ENCODE measurements around the gene ZSWIM9.

Gene ZSWIM9

DNA sequence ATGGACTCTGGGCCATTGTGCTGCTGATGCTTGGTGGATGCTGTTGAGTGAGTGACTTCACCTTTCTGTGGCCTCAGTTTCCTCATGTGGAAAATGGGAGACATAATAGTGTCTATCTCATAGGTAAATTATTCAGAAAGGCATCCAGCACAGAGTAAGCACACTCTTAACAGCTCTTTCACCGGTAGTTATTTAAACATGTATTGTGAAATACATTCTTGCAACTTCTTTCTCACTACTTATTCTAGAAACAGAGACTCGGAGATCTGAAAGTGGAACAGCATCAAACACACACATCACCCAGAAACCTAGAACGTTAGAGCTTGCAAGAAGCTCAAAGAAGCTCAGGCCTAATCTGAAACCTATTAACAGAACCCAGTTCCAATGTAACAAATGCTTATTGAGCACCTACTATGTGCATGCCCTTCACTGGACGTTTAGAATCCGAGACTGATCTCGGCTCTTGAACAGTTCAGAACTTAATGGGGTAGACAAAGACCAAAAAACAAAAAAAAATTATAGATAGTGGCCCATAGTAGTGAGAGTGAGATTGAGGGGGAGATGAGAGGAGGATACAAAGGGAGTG, 4.1 kb downstream of the ZSWIM9 start:
- DNase-seq (ENCODE audit: low read depth in 2 of 2), result no peak

DNA sequence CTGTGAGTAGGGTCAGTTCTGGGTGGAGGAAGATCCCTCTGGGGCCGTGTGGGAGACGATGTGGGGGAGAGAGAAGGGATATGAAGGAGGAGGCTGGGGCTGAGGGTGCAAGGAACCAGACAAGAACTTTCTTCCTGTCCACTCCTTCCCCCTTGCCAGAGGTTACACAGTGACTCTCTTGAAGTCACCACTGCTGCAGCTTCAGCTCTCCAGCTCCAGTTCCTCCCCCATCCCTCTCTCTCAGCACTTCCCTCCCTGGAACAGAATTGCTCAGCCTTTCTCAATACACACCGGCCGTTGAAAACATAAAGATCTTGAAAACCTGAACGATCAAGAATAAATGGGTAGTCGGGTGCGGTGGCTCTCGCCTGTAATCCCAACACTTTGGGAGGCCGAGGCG, 5.1 kb downstream of the ZSWIM9 start:
- no peak for DNase-seq (ENCODE audit: low read depth in 2 of 2)

DNA sequence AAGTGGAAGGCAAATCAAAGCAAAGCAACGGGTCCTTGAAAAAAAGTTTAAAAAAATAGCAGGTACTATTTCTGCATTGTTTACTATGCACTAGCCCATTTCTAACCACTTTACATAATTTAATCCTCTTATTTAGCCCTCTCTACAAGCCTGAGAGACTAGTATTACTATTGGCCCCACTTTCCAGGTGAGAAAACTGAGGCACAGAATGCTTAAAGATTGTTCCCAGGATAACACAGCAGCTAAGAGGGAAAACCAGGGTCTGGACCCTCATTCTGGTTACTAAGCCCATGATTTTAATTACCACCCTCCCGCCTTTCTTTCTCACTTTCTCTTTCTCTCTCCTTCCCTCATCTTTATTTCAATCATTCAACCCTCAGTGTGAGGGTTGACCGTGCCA, 5.7 kb downstream of the ZSWIM9 start:
- DNase-seq (ENCODE audit: low read depth in 2 of 2), result no peak

DNA sequence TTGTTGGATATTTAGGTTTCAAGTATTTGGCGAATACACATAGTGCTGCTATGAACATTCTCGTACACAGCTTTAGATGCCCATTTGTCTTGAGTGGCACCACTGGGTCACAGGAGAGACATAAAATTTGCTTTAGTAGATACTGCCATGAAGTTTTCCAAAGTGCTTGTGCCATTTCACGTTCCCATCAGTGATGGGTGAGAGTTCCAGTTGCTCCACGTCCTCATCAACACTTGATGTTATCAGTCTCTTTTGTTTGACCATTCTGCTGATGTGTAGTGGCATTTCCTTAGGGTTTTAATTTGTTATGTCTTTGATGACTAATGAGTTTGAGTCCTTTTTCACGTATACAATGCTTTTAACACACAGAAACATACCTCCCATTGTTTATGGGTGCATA, 11.0 kb downstream of the ZSWIM9 start:
- no peak for DNase-seq (ENCODE audit: low read depth in 2 of 2)

DNA sequence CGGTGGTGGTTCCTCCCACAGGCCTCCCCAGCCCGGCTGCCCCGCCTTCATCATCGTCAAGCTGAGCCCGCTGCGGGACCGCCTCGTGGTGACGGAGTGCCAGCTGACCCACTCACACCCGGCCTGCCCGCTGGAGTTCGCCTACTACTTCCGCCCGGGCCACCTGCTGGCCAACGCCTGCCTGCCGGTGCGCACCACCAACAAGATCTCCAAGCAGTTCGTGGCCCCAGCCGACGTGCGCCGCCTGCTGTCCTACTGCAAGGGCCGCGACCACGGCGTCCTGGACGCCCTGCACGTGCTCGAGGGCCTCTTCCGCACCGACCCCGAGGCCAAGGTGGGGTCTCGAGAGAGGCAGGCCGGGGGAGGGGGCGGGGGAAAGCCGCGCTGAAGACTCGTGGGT, 12.0 kb downstream of the ZSWIM9 start:
- DNase-seq (ENCODE audit: low read depth in 2 of 2), result no peak

DNA sequence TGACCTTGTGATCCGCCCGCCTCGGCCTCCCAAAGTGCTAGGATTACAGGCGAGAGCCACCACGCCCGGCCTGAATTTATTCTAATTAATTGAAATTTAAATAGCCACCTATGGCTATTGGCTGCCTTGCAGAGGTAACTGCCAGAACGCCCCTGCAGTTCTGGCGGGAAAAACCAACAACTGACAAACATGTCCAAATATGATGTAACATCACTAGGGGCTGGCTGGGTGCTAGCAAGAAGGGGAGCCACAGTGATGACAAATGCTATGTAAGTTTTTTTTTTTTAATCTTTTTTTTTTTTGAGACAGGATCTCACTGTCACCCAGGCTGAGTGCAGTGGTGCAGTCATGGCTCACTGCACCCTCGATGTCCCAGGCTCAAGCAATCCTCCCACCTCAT, 12.9 kb downstream of the ZSWIM9 start:
- DNase-seq (ENCODE audit: low read depth in 2 of 2), result no peak

DNA sequence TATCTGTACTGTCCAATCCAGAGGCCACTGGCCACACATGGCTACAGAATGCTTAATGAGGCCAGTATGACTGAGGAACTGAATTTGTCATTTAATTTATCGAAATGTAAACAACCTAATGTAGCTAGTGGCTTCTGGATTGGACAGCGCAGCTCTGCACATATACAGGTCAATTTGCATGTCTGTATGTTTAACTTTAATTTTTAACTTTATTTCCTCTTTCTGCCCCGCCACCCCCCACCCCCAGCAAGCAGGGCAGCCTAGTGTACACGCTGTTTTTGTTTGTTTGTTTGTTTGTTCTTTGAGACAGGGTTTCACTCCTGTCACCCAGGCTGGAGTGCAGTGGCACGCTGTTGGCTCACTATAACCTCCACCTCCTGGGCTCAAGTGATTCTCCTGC, 15.5 kb downstream of the ZSWIM9 start:
- DNase-seq (ENCODE audit: low read depth in 2 of 2), result no peak

DNA sequence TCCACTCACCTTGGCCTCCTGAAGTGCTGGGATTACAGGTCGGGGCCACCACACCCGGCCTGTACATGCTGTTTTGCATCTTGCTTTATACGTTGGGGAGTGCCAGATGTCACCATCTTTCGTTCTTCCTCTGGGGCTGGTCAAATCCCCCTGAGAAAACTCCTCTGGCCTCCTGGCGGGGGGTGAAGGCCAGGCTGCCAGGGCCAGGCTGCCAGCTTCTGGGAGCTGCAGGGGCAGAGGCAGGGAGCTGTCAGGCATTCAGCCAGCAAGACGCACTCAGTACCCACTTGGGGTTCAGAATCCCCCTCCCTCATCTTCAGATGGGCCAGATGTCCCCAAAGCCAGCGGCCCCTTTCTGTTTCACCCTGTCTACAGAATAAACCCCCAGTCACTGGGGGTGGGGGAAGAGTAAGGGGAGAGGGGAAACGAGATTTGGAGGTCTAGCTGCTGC, 16.1 kb downstream of the ZSWIM9 start:
- no peak for DNase-seq (ENCODE audit: low read depth in 2 of 2)

DNA sequence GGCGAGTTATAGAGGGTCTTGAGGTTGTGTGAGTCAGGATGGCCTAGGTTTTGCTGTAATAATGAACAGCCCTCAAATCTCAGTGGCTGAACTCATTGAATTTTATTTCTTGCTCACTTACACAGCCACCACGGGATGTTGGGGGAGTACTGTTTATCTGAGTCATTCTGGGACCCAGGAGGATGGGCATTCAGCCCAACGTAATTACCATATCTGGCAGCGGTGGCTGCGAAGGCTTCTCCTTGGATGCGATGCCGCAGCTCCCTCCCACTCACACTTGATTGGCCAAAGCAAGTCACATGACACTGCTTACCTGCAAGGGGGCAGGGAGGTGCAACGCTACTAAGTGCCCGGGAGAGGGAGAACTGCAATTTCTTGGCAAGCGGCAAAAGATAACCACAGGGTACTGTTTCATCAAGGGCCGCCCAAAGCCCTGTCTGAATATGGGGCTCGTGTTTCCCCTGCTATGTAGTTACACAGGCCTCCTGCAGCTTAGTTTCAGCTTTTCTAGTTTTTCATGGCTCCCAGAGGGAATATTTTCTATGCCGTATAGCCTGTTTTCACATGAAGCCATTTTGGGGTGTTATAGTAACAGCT, 19.9 kb downstream of the ZSWIM9 start:
- DNase-seq (ENCODE audit: low read depth in 2 of 2), result peak; percentile 16 to 42

DNA sequence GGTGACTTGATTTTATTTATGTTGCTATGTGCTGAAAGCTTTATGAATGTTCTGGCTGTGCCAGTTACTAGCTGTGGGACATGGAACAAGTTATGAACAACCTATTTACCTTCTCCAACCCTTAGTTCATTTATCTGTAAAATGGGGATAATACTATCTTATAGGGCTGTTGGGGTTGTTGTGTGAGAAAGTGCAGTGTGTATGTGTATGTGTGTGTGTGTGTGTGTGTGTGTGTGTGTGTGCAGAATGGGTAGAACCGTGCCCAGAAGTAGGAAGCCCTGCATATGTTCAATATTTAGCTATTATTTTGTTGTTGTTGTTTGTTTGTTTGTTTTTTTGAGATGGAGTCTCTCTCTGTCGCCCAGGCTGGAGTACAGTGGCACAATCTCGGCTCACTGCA, 20.4 kb downstream of the ZSWIM9 start:
- DNase-seq (ENCODE audit: low read depth in 2 of 2), result no peak

DNA sequence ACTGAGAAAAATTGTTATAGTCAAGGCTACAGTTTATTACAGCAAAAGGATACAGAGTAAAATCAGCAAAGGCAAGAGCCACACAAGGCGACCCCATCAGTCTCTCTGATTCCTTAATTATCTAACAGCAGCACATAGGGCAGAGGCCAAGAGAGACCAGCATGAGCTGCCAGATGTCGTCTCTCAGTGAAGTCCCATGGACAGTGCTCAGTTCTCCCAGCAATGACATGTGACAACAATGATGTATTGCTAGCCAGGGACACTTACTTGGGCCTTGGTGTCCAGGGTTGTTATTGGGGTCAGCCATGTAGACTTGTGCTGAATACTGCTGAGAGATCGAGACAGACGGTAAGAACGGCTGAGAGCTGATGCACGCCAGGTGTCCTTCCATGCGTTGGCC, 22.3 kb downstream of the ZSWIM9 start:
- no peak for DNase-seq (ENCODE audit: low read depth in 2 of 2)

DNA sequence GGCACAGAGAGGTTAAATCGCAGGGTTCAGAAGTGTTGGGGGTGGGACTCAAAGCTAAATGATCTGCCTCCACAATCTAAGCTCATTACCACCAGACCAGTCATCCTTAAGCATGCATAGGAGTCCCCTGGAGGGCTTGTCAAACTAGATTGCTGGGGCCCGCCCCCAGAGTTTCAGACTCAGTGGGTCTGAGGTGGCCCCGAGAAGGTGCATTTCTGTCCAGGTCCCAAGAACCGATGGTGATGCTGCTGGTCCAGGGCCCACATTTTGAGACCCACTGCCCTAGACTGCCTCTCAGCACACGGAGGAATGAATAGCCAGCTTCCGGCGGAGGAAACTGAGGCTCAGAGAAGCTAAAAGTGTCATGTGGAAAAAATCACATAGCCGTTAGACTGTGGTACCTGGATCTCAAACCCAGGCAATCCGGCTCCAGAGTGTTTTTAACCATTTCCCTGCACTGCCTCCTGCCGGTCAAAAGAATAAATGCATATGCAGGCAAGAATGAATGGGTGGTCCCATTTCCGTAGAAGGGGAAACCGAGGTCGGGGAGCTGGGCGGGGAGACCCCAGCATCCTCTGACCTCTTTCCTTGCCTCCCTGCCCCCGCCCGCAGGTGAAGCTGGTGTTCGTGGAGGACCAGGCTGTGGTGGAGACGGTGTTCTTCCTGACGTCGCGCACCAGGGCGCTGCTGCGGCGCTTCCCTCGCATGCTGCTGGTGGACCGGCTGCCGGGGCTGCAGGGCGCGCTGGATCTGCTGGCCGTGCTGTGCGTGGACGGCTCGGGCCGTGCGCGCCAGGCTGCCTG, 23.8 kb downstream of the ZSWIM9 start:
- no peak for DNase-seq (ENCODE audit: low read depth in 2 of 2)

DNA sequence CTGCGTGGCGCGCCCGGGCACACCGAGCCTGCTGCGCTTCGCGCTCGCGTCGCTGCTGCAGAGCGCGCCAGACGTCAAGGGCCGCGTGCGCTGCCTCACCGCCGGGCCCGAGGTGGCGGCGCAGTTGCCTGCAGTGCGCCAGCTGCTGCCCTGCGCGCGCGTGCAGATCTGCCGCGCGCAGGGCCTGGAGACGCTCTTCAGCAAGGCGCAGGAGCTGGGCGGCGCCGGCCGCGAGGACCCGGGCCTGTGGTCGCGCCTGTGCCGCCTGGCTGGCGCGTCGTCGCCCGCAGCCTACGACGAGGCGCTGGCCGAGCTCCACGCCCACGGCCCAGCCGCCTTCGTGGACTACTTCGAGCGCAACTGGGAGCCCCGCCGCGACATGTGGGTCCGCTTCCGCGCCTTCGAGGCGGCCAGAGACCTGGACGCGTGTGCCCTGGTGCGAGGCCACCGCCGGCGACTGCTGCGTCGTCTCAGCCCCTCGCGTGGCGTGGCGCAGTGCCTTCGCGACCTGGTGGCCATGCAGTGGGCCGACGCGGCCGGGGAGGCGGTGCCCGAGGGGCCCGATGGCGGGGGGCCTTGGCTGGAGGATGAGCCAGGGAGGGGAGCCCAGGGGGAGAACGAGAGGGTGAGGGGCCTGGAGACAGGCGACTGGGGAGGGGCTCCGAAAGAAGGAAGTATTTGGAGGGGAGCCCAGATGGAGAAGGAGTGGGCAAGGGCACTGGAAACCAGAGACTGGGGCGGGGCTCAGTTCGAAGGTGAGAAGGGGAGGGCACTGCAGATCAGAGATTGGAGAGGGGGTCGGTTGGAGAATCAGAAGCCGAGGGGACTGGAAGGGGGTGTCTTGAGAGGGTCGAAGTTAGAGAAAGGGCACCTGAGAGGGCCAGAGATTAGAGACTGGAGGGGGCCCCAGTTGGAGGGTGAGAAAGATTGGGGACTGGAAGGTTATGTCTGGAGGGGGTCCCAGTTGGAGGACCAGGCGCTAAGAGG, 24.7 kb downstream of the ZSWIM9 start:
- DNase-seq (ENCODE audit: low read depth in 2 of 2), result no peak

DNA sequence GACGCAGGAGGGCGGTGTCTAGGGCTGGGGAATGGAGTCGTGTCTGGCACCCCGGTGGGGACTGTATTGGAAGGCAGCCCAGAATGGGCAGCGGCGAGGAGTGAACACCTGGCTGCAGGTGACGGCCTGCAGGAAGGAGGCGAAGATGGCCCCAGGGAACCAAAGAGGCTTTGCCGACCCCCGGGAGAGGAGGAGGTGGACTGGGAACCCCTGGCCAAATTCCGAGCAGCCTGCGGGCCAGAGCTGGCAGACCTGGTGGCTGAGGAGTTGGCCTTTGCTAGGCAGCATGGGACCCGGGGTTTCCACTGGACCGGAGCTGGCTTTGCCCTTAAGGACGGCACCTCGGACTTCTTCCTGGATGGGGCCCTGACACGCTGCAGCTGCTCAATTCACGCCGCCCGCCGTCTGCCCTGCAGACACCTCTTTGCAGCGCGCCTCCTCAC, 25.9 kb downstream of the ZSWIM9 start:
- no peak for DNase-seq (ENCODE audit: low read depth in 2 of 2)

DNA sequence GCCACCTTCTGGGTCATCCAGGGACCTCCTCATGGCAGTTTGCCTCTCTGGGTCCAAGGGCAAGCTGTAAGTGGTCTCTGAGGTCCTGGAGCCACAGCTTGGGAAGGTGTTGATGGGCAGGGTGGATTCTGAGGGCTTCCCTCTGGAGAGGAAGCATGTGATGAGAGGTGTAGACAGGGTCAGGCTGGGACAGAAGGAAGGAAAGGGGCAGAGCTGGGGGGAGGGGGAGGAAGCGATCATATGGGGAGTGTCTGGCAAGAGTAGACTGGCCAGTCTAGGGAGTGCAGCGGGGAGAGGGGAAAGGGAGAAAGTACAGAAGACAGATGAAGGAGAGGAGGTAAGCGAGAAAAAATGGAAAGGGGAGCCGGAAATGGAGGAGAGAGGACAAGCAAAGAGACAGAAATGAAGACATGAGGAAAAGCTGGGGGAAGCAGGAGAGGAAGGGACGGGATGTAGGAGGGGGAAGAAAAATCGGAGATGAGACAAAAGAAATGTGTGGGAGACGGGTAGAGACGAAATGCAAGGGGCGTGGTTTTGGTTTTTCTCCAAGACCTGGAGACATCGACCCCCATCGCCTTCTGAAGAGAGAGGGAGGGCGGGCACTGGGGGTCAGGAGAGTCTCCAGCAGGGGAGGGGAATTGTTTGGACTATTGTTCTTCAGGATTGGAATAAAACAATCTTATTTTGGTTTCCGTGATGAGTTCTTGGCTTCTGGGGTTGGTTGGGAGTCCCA, 26.6 kb downstream of the ZSWIM9 start:
- no peak for DNase-seq (ENCODE audit: low read depth in 2 of 2)

DNA sequence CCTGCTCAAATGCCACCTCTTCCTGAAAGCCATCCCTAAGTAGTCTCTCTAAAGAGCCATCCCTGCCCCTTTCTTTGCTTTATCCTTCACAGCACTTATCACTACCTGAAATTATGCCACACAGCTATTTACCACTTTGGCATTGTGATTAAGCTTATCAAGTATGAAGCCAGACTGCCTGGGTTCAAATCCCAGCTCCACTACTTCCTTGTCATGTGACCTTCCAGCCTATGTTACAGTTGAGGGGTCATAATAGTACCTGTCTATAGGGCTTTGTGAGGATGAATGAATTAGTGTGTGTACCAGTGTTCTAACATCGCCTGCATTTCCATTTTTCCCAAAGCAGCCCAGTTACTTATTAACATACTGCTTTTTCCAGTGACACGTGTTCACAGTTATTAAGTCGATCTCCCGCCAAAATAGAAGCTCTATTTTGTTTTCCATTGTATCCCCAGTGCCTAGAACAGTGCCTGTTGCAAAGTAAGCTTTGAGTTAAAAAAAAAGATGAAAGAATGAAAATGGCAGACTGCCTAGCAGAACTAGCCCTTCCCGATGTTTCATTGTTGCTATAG, 32.8 kb downstream of the ZSWIM9 start:
- DNase-seq (ENCODE audit: low read depth in 2 of 2), result no peak

DNA sequence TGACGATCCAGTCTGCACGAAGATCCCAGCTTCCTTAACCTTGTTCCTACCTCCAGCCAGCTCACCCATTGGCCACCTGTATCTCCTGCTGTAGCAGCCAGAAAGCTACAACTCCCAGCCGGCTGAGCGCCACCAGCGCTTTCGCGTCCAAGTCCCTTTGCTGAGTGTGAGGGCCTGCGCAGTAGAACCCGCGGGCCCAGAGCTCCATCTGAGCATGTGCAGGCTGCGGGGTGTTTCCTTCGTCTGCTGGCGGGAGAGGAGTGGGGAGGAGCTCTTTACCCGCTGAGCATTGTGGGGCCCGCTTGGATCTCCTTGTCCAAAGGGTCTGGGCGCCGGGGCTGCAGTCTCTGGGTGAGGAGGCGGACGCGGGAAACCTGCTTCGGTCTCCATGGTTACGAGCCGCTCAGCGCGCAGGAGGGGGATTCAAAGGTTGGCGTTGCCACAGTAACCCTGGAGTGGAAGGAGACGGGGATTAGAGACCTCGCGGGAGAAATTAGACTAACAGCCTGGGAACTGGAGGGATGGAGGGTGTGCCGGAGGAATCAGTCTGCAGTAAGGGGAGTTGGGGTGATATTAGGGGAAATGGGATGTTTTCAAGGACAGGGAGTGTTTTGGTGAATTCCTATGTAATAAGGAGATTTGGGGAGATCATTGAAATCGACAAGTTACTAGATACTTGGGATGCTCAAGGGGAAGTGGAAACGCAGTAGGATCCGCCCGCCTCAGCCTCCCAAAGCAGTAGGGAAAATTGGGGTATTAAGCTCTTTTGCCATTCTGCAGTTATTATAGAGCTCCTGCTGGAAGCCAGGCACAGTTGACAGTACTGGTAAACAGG, 33.5 kb downstream of the ZSWIM9 start:
- peak; percentile 89 to 91 for DNase-seq (ENCODE audit: low read depth in 2 of 2)

DNA sequence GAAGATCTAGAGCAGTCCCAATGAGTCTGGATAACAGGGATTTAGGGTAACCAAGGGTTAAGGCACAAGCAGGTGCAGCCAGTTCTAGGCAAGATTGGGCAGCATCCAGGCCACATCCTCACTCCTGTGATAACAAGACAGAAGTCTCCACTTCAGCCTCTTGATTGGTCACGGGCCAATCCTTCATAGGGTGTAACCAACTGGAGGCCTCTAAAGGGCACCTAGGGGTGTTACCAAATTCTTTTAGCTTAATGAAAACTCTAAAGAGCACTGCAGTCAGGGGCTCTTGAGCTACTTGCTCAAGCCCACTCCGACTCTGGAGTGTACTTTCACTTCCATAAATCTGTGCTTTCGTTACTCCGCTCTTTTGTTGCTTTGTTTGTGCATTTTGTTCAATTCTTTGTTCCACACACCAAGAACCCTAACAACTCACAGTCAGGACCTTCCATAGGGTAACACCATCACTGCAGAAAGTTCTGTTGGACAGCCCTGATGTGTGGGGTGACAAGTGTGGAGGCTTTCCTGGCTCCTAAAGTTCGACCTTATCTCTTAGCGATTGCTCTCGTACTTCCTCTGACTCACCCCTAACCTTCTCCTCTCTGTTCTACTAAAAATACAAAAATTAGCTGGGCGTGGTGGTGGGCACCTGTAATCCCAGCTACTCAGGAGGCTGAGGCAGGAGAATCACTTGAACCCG, 36.1 kb downstream of the ZSWIM9 start:
- DNase-seq (ENCODE audit: low read depth in 2 of 2), result no peak

DNA sequence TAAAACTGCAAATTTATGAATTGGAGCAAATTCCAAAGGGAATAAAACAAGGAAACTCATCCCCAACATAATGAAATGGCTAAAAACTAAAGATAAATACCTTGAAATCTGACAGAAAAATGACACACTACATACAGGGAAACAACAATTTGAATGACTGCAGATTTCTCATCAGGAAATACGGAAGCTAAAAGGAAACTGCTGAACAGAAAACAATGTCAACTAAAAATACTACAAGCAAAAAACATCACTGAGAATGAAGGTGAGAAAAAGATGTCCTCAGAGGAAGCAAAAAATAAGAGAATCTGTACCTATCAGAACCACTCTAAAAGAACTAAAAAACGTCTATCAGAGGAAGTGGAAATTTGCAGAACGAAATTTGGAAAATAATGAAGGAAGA, 39.5 kb downstream of the ZSWIM9 start:
- DNase-seq (ENCODE audit: low read depth in 2 of 2), result no peak

Measured in stimulated activated CD8-positive, alpha-beta memory T cell treated with anti-CD3 and anti-CD28 coated beads, Interleukin-15, amount 100 ng/mL, for 48 hours (primary cell).